HG02870 (cell line): ENCODE results near the gene MRPL33.

ENCODE experiments used
- ATAC-seq: cut with Tn5 transposase; IDR thresholded peaks from one replicate; pipeline ENCODE4 v1.9.1; 2021; ENCODE audit warnings: mild to moderate bottlenecking, moderate library complexity; ENCODE audit not compliant: unreplicated experiment

MRPL33 gene

GRCh38 chr2:27776097-27776496 lies 4.6 kb downstream of the MRPL33 start:
- ATAC-seq, result no peak

- ATAC-seq, result no peak
These were observed 5.2 kb downstream of the MRPL33 start for GRCh38 chr2:27776696-27777095.

- no peak for ATAC-seq
These were observed 8.0 kb downstream of the MRPL33 start for GRCh38 chr2:27779417-27780055.

DNA sequence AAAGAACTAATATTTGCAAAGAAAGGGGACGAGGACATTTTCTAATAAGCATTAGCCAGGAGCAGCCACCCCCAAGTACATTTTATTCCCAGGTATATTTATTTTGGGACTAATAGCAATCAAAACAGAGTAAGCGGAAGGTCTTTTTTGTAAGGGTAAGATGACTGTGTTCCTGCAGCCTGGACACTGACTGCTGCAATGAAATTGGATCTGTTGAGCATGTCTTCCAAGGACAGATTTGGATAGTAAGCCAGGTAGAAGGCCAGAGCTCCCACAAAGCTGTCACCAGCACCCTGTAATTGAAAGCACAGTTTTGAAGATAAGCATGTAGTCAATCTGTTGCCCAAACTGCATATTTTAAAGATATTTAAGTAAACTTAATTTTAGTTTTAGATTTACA lies 10.0 kb downstream of the MRPL33 start:
- no peak for ATAC-seq

DNA sequence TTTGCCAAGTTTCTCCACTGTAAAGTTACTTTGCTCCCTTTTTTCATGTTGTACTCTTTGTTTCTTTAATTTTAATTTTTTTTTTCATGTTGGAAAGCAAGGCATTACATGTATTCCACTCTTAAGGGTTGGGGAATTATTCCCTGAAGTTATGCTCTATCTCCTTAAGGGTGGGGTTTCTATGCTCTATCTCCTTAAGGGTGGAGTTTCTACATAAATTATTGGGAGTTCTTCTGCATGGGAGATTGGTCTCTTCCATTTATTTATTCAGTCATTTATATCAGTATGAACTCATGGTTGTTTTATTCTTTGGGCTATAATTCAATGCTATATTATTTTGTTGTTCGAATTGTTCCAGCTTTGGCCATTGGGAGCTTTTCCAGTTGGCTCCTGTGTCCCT lies 11.2 kb downstream of the MRPL33 start:
- ATAC-seq, result no peak

- no peak for ATAC-seq
These were observed 19.3 kb downstream of the MRPL33 start for GRCh38 chr2:27790796-27791195.

DNA sequence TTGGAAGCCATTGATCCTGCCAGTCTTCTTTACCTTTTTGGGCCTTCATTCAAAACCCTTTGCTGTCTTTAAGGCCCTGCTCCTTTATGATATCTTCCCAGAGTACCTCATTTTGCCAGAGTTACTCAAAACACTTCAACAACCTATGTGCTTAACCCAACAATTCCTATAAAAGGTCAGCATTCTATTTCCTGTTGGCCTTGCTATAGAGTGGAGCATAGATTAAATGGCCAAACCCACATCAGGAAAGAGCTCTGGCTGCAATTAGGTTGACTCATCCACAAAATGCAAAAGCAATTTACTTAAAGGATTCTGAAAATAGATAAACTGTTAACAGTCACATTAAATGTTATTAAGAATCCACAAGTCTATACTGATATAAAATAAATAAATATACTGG lies 21.2 kb downstream of the MRPL33 start:
- no peak for ATAC-seq

DNA sequence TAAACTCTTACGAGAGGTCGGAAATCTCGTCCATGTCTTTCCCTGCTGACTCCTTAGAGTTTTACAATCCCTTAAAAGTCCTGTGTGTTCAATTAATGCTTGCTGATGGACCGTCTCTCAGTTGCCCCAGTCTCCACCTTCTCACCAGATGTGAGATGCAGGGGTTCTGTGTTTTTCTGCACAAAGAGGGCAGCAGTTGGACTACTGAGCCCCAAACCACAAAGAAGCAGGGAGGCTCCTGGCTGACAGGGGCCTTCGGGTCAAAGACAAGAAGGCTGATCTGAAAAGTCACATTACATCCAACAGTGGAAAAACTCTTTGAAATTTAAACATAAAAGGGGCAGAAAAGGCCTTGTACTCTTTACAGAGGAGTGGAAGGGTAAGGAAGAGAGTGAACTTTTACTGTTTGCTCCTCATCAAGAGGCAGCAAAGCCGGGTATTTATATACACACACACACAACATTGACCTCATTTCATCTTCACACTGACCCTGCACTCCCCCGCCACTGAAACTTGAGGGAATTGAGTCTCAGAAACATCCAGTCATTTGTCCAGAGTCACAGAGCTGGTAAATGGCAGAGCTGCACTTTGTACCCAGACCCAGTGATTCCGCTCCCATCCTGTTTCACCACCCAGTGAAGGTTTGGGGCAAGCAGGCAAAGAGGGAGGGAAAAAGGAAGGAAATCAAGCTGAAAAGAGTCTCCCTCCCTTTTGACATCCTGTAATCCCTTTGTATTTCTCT lies 23.7 kb downstream of the MRPL33 start:
- no peak for ATAC-seq

DNA sequence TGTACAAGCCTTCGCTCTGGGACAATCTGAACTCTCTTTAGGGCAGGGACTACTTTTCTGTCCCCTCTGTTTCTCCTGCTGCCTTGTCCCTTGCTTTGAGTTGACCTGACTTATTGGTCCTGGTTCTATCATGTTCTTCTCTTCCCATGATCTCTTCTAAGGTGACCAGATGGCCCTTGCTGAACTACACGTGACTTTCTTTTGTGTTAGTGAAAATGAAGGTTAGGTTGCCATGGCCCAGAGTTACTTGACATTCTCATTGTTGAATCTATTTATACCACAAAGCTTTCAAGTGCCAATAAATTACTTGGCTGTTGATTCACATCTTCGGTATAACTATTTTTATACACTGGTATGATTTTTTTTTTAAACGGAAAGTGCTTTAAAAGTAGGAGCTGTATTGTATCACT lies 24.4 kb downstream of the MRPL33 start:
- ATAC-seq, result no peak

GRCh38 chr2:27796791-27797765 lies 25.6 kb downstream of the MRPL33 start:
- ATAC-seq, result no peak

- no peak for ATAC-seq
These were observed 26.3 kb downstream of the MRPL33 start for GRCh38 chr2:27797841-27798240.

DNA sequence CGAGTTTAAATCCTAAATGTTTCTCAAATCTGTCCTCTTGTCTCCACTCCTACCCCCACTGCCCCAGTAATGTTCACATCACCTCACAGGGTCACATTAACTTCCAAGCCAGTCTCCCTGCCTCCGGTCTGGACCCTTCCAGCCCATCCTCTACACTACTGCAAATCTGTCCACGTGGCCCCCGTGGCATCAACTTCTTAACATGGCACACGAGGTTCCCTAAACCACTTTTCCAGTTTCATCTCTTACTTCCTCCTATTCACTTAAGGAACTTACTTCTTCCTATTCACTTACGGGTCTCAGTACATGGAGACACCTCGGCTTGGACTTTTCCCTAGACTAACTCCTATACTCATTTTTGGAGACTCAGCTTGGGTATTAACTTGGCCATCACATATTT lies 27.0 kb downstream of the MRPL33 start:
- ATAC-seq, result no peak

- no peak for ATAC-seq
These were observed 27.6 kb downstream of the MRPL33 start for GRCh38 chr2:27798948-27799645.

GRCh38 chr2:27799646-27800010 lies 28.1 kb downstream of the MRPL33 start:
- no peak for ATAC-seq

DNA sequence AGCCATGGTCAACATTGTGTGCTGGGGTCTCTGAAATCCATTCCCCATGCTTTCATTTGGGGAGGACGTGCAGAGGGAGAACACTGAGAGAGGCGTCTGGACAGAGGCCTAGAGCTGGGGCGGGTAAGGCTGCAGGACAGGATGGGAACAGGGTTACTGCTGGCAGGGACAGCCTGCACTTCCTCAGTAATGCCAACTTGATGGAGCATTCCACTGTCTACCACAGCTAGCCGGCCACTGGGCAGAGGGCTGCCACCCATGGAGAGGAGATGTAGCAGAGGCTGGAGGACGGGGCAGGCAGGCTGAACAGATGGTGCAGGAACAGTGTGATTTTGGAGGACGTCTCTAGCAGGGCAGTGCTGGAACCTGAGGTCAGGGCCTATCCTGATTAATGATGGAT lies 29.3 kb downstream of the MRPL33 start:
- no peak for ATAC-seq

DNA sequence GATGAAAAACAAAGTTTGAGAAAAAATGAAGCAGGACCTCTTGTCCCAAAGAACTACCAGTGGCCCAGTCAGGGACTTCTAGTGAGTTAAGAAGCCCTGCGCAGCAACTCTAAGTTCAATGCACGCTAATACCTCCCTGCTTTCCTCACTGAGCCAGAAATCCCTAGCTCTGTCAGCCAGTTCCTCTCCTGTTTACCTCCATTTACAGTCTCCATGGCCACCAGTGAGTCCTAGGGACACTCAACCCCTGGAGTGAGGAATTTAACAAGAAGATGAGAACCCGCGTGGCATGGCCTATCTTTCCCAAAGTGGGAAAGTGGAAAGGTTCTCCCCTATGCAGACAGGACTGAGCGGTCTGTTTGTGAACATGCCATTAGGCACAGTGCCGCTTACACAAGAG lies 31.0 kb downstream of the MRPL33 start:
- no peak for ATAC-seq

DNA sequence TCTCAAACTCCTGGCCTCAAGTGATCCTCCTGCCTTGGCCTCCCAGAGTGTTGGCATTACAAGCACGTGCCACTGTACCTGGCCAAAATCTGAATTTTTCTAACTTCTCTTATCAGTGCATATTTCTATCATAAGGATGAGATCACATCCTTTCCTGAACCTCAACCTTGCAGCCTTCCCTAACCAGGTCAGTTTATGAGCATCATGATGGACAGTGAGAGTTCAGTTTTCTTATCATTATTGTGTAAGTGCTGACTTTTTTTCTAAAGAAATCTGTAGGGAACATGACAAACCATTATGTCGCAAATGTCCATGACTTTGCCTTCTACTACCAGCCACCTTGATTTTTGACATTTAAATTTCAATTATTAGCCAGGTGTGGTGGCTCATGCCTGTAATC lies 31.5 kb downstream of the MRPL33 start:
- ATAC-seq, result no peak

DNA sequence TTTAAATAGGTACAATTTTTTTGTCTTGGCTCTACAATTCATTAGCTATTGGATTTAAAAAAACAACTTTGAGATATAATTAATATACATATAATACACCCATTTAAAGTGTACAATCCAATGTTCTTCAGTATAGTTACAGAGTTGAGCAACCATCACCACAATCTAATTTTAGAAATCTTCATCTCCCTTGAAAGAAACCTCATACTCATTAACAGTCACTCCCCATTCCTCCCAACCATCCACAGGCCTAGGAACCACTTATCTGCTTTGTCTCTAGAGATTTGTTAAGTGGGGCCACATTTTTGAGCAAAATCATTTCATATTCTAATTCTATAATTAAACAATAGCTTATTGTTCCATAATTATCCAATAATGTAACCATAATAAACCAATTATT lies 32.6 kb downstream of the MRPL33 start:
- no peak for ATAC-seq

GRCh38 chr2:27805180-27805579 lies 33.7 kb downstream of the MRPL33 start:
- ATAC-seq, result no peak

GRCh38 chr2:27806311-27807059 lies 35.0 kb downstream of the MRPL33 start:
- ATAC-seq, result no peak
